Measurements from ENCODE around the gene ALOX5.
"Not testable (repeated sequence)": the region's sequence is repeated elsewhere in the genome, so short reads cannot be mapped to it uniquely, and the experiment has no call there.

ALOX5 gene

GRCh38 chr10:45408421-45409319, 34.7 kb downstream of the ALOX5 start:
- Histone ChIP-seq H3K4me2 (ENCODE audit: low read length) (no peak overlapping the region), H3K9me3 (ENCODE audit: control insufficient read depth, low read length) (no peaks in the 10 kb centered on the region), H3K27me3 (ENCODE audit: control insufficient read depth, insufficient read depth, low read length) (no peaks in the 10 kb centered on the region), H3K9ac (no peak overlapping the region), H3K27ac (no peak overlapping the region), H2AFZ (no peak overlapping the region), H3K4me3 (ENCODE audit: low read depth, low read length) (no peak overlapping the region), H3K36me3 (ENCODE audit: control insufficient read depth, insufficient read depth, low read length) (no peaks in the 10 kb centered on the region), H3K4me1 (no peaks in the 10 kb centered on the region), H3K79me2 (no peaks in the 10 kb centered on the region)
- TF ChIP-seq CTCF (IDR thresholded peaks at IDR 0.05) = no peak

GRCh38 chr10:45409347-45409746, 35.3 kb downstream of the ALOX5 start:
- H3K4me3 ChIP-seq (ENCODE audit: low read depth, low read length); H3K9ac ChIP-seq; H3K27ac ChIP-seq; H3K79me2 ChIP-seq; H3K4me1 ChIP-seq; H3K4me2 ChIP-seq (ENCODE audit: low read length); H3K27me3 ChIP-seq (ENCODE audit: control insufficient read depth, insufficient read depth, low read length); H3K36me3 ChIP-seq (ENCODE audit: control insufficient read depth, insufficient read depth, low read length); H2AFZ ChIP-seq; H3K9me3 ChIP-seq (ENCODE audit: control insufficient read depth, low read length): not testable (repeated sequence)

GRCh38 chr10:45409782-45410181, 35.8 kb downstream of the ALOX5 start:
- Histone ChIP-seq H3K36me3 (ENCODE audit: control insufficient read depth, insufficient read depth, low read length) (no peaks in the 10 kb centered on the region), H2AFZ (no peak overlapping the region), H3K27me3 (ENCODE audit: control insufficient read depth, insufficient read depth, low read length) (no peaks in the 10 kb centered on the region), H3K4me3 (ENCODE audit: low read depth, low read length) (no peak overlapping the region), H3K79me2 (no peaks in the 10 kb centered on the region), H3K27ac (no peak overlapping the region), H3K4me1 (no peaks in the 10 kb centered on the region), H3K4me2 (ENCODE audit: low read length) (no peak overlapping the region), H3K9me3 (ENCODE audit: control insufficient read depth, low read length) (no peaks in the 10 kb centered on the region), H3K9ac (no peak overlapping the region)
- TF ChIP-seq CTCF (IDR thresholded peaks at IDR 0.05) = no peak

GRCh38 chr10:45410489-45410806, 36.4 kb downstream of the ALOX5 start:
- no peaks in the 10 kb centered on the region for H3K36me3 ChIP-seq (ENCODE audit: control insufficient read depth, insufficient read depth, low read length)
- H3K4me1 ChIP-seq = no peaks in the 10 kb centered on the region
- no peak overlapping the region for H3K4me2 ChIP-seq (ENCODE audit: low read length)
- no peaks in the 10 kb centered on the region for H3K27me3 ChIP-seq (ENCODE audit: control insufficient read depth, insufficient read depth, low read length)
- no peak for TF ChIP-seq CTCF (IDR thresholded peaks at IDR 0.05)
- no peak overlapping the region for H2AFZ ChIP-seq
- no peak overlapping the region for H3K4me3 ChIP-seq (ENCODE audit: low read depth, low read length)
- no peak overlapping the region for H3K27ac ChIP-seq
- no peak overlapping the region for H3K9ac ChIP-seq
- H3K79me2 ChIP-seq = no peaks in the 10 kb centered on the region
- H3K9me3 ChIP-seq (ENCODE audit: control insufficient read depth, low read length) = no peaks in the 10 kb centered on the region

- TF ChIP-seq CTCF (IDR thresholded peaks at IDR 0.05) = no peak
- no peak overlapping the region for H3K9ac ChIP-seq
- H3K36me3 ChIP-seq (ENCODE audit: control insufficient read depth, insufficient read depth, low read length) = no peaks in the 10 kb centered on the region
- no peaks in the 10 kb centered on the region for H3K79me2 ChIP-seq
- H3K9me3 ChIP-seq (ENCODE audit: control insufficient read depth, low read length) = no peaks in the 10 kb centered on the region
- no peaks in the 10 kb centered on the region for H3K4me1 ChIP-seq
- H2AFZ ChIP-seq = no peak overlapping the region
- H3K4me3 ChIP-seq (ENCODE audit: low read depth, low read length) = no peak overlapping the region
- H3K27ac ChIP-seq = no peak overlapping the region
- H3K27me3 ChIP-seq (ENCODE audit: control insufficient read depth, insufficient read depth, low read length) = no peaks in the 10 kb centered on the region
- H3K4me2 ChIP-seq (ENCODE audit: low read length) = no peak overlapping the region
Measured at GRCh38 chr10:45410807-45411606, 37.0 kb downstream of the ALOX5 start.
